Measurements from ENCODE around the gene TMEM52.

TMEM52 gene

GRCh38 chr1:1941868-1942752 is 23.0 kb upstream of the TMEM52 start:
- no peak overlapping the region for H3K4me3 ChIP-seq (ENCODE audit: low read depth, low read length)
- DNase-seq (ENCODE audit: low read depth) = no peak
- TF ChIP-seq CTCF (IDR thresholded peaks at IDR 0.05; ENCODE audit: insufficient read depth, low read depth, low read length, missing control alignments) = no peak

- no peak overlapping the region for H3K4me3 ChIP-seq (ENCODE audit: low read depth, low read length)
- DNase-seq (ENCODE audit: low read depth) = no peak
Measured at GRCh38 chr1:1941211-1941841, 22.2 kb upstream of the TMEM52 start.

DNA sequence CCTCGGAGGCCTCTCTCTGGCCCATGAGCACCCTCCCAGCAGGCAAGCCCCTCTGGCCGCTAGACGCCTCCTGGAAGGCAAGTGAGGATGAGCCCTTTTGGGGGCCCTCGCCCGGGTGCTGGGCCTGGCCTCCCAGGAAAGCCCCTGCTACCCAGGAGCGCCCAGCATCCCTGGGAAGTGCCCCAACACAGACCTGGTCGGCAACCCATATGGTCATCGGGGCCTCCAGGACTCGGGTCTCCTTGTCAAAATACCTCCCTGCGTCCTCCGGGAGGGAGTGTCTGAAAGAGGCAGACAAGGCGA is 21.0 kb upstream of the TMEM52 start:
- H3K4me3 ChIP-seq (ENCODE audit: low read depth, low read length) = no peak overlapping the region
- no peak for TF ChIP-seq CTCF (IDR thresholded peaks at IDR 0.05; ENCODE audit: insufficient read depth, low read depth, low read length, missing control alignments)
- DNase-seq (ENCODE audit: low read depth) = no peak

More at GRCh38 chr1:1941211-1941841, 22.2 kb upstream of the TMEM52 start:
- TF ChIP-seq CTCF (IDR thresholded peaks at IDR 0.05; ENCODE audit: insufficient read depth, low read depth, low read length, missing control alignments) = no peak

- DNase-seq (ENCODE audit: low read depth) = no peak
- H3K4me3 ChIP-seq (ENCODE audit: low read depth, low read length) = no peak overlapping the region
- TF ChIP-seq CTCF (IDR thresholded peaks at IDR 0.05; ENCODE audit: insufficient read depth, low read depth, low read length, missing control alignments) = no peak
Measured at GRCh38 chr1:1939296-1940122, 20.4 kb upstream of the TMEM52 start.

DNA sequence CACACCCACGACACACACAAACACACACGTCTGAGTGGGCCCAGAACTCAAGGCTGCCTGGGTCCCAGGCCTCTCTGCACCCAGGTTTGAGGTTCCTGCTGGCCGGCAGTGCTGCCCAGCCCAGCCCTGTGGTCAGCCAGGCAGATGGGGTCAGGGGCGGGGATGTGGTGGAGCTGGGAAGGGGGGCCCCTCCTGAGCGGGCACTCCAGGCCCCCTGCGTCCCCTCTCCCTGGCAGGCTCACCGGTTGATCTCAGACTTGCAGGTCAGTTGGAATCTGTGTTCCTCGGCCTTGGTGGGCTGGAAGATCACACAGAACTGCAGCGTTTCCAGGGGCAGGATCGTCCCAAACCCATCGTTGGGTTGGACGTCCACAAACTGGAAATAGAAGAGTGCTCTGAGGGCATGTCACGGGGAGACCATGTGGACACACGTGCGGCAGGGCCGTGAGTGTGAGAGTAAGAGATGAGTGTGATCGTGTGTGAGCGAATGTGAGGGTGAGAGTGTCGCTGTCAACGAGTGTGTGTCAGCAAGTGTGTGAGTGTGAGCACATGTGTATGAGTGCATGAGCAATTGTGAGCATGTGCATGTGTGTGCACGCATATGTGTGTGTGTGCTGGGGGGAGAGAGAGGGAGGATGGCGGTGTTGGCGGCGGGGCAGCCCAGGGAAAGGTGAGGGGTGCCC is 19.7 kb upstream of the TMEM52 start:
- no peak for DNase-seq (ENCODE audit: low read depth)
- no peak for TF ChIP-seq CTCF (IDR thresholded peaks at IDR 0.05; ENCODE audit: insufficient read depth, low read depth, low read length, missing control alignments)
- H3K4me3 ChIP-seq (ENCODE audit: low read depth, low read length) = no peak overlapping the region

DNA sequence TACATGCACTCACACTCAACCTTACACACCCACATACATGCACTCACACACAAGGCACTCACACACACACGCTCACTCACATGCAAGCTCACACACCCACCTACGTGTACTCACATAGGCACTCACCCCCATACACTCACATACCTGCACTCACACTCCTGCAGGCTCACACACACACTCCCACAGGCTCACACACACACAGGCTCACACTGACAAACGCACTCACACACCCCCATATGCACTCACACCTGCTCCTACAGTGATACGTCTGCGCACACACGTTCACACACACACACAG is 19.1 kb upstream of the TMEM52 start:
- no peak for DNase-seq (ENCODE audit: low read depth)
- H3K4me3 ChIP-seq (ENCODE audit: low read depth, low read length) = no peak overlapping the region
- no peak for TF ChIP-seq CTCF (IDR thresholded peaks at IDR 0.05; ENCODE audit: insufficient read depth, low read depth, low read length, missing control alignments)
